ENCODE data around the gene MORC2.

DNA sequence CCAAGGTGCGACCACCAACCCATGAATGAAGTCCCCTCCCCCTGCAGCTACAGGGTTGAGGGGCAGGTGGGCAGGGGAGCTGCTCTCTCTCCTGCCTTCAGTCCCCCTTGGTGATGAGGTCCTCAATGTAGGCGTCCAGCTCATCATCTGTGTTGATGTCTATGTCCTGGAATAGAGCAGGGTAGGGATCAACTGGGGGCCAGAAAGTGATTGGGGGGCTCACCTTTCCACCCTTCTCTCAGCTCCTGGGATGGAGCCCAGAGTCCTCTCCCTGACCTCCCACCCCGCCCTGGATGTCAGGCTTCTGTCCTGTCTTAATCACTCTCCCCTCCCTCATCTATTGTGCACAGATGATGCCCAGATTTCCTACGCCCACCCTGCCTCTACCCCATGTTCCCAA is 41.9 kb downstream of the MORC2 start:
- TF ChIP-seq, protein P1, sequence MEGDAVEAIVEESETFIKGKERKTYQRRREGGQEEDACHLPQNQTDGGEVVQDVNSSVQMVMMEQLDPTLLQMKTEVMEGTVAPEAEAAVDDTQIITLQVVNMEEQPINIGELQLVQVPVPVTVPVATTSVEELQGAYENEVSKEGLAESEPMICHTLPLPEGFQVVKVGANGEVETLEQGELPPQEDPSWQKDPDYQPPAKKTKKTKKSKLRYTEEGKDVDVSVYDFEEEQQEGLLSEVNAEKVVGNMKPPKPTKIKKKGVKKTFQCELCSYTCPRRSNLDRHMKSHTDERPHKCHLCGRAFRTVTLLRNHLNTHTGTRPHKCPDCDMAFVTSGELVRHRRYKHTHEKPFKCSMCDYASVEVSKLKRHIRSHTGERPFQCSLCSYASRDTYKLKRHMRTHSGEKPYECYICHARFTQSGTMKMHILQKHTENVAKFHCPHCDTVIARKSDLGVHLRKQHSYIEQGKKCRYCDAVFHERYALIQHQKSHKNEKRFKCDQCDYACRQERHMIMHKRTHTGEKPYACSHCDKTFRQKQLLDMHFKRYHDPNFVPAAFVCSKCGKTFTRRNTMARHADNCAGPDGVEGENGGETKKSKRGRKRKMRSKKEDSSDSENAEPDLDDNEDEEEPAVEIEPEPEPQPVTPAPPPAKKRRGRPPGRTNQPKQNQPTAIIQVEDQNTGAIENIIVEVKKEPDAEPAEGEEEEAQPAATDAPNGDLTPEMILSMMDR (IDR thresholded peaks at IDR 0.05) = no peak
- TF ChIP-seq POLR2AphosphoS5 (IDR thresholded peaks at IDR 0.05) = no peak

All from breast epithelium (tissue), 3 donors.